K562 (cell line): ENCODE measurements around the gene PPM1N. TPM values are rescaled to one million over a fixed set of nuclear protein-coding genes. Genes with fewer than 3 reads are reported as not detected.

Experiments
- FOXK1 ChIP-seq: sonication (generic); formaldehyde crosslinking; IDR thresholded peaks from 2 replicates; pipeline ENCODE4 v1.8.0; 2022; ENCODE audit warnings: missing genetic modification reagents, mild to moderate bottlenecking, borderline replicate concordance
- GATAD2A ChIP-seq: fragments of 450-650 bp; IDR thresholded peaks from 2 replicates; pipeline ENCODE4 v1.6.1; 2017
- HLTF ChIP-seq: fragments of 450-650 bp; IDR thresholded peaks from 2 replicates; pipeline ENCODE4 v1.6.1; 2016
- HNRNPLL ChIP-seq: fragments of 200-400 bp; formaldehyde crosslinking; IDR thresholded peaks from 2 replicates; pipeline ENCODE4 v1.6.1; 2017; ENCODE audit warnings: low read length, low read depth, mild to moderate bottlenecking; ENCODE audit not compliant: poor library complexity, severe bottlenecking
- HOXB6 ChIP-seq: fragments of 250-450 bp; sonication (Bioruptor Pico); IDR thresholded peaks from 2 replicates; pipeline ENCODE4 v1.5.1; 2022; ENCODE audit warnings: mild to moderate bottlenecking, borderline replicate concordance
- KAT7 ChIP-seq: sonication (generic); formaldehyde crosslinking; IDR thresholded peaks from 2 replicates; pipeline ENCODE4 v1.8.0; 2022; ENCODE audit warnings: missing genetic modification reagents, mild to moderate bottlenecking, borderline replicate concordance
- MAX ChIP-seq: sonication (generic); formaldehyde crosslinking; IDR thresholded peaks from 2 replicates; pipeline ENCODE4 v1.9.0; 2022; ENCODE audit warnings: mild to moderate bottlenecking, missing genetic modification reagents
- NCOA6 ChIP-seq: fragments of 450-650 bp; IDR thresholded peaks from 2 replicates; pipeline ENCODE4 v1.6.1; 2017; ENCODE audit warnings: mild to moderate bottlenecking
- NONO ChIP-seq, 2 experiments: fragments of 200-400 bp in 1 of 2; fragments of 450-650 bp in 1 of 2; formaldehyde crosslinking in 1 of 2; IDR thresholded peaks; 2 replicates each; pipeline ENCODE4 v1.6.1; 2017; ENCODE audit warnings: low read depth in 2 of 2, mild to moderate bottlenecking in 2 of 2, moderate library complexity in 2 of 2, low read length in 1 of 2
- NR1H2 ChIP-seq: sonication (generic); formaldehyde crosslinking; IDR thresholded peaks from 2 replicates; pipeline ENCODE4 v1.4.0; 2020; ENCODE audit warnings: mild to moderate bottlenecking, missing genetic modification reagents
- SMARCB1 ChIP-seq: IDR thresholded peaks from 2 replicates; pipeline ENCODE4 v1.6.1; 2011; ENCODE audit warnings: improper control_type of control experiment, low read depth; ENCODE audit not compliant: insufficient read length
- TAF1 ChIP-seq: IDR thresholded peaks from 2 replicates; pipeline ENCODE4 v1.6.1; 2011; ENCODE audit warnings: mild to moderate bottlenecking, low read length, moderate library complexity; ENCODE audit not compliant: insufficient read depth, control insufficient read depth, severe bottlenecking; ENCODE audit errors: extremely low read depth
- U2AF2 ChIP-seq: fragments of 200-400 bp; formaldehyde crosslinking; optimal IDR thresholded peaks from 2 replicates; pipeline ENCODE3; 2017; ENCODE audit warnings: low read depth, mild to moderate bottlenecking, low read length
- VEZF1 ChIP-seq: fragments of 200-800 bp; sonication (Bioruptor generic); IDR thresholded peaks from 2 replicates; pipeline ENCODE4 v1.6.1; 2017; ENCODE audit warnings: missing genetic modification characterization, missing compliant biosample characterization
- ZNF134 ChIP-seq: fragments of 250-450 bp; sonication (Bioruptor Pico); conservative IDR thresholded peaks from 2 replicates; pipeline ENCODE4 v1.4.0; 2020
- ZNF407 ChIP-seq: fragments of 450-650 bp; IDR thresholded peaks from 2 replicates; pipeline ENCODE4 v1.6.1; 2016; ENCODE audit warnings: low read depth
- ZNF764 ChIP-seq: fragments of 250-450 bp; sonication (Bioruptor Pico); IDR thresholded peaks from 2 replicates; pipeline ENCODE4 v1.4.0; 2020; ENCODE audit warnings: low read depth, mild to moderate bottlenecking, moderate library complexity
- polyA plus RNA-seq, 8 experiments: library from polyadenylated mRNA; depleted of rRNA in 4 of 8; stranded (reverse) in 5 of 8; unstranded in 3 of 8; fragments of >200 nt; fragmentation: Nextera tagmentation in 2 of 8; fragmentation: Illumina TruSeq in 1 of 8; extraction: Ambion mirVana in 2 of 8; extraction: Trizol in 1 of 8; gene quantifications; 2 replicates each; pipeline versions ENCODE4 v1.2.1 to v1.2.3, GENCODE V29; 2011 to 2014; ENCODE audit warnings: inconsistent platforms in 1 of 8, missing spikeins in 1 of 8
- total RNA-seq, 7 experiments: library from RNA; depleted of rRNA in 6 of 7; stranded (reverse); fragments of >200 nt in 6 of 7; fragmentation: Illumina TruSeq in 2 of 7; extraction: Trizol in 2 of 7; gene quantifications; 2 replicates each; pipeline versions ENCODE4 v1.2.1 to v1.2.3, GENCODE V29; 2011 to 2021; ENCODE audit warnings: low replicate concordance in 1 of 7

Gene PPM1N
- total and polyA plus RNA-seq, 9 of the 15 experiments (the other 6 are each of a cell fraction or from before 2014, with no cell fraction given) = 4.5 to 15.6 (median 8.7) TPM

GRCh38 chr19:45469132-45469944 lies 28.9 kb upstream of the PPM1N start (continued):
- TF ChIP-seq ZNF407 (no peak), SMARCB1 (no peak), VEZF1 (CRISPR knock-in tag) (peak; percentile 96), NR1H2 (0 out of 2 replicates have a peak, but pooled peaks have one; percentile 75), MAX (CRISPR knock-in tag) (peak; percentile 87), KAT7 (peak; percentile 69; the same call in 1 of the 2 replicates), U2AF2 (no peak), GATAD2A (no peak), NCOA6 (peak; percentile 97), FOXK1 (CRISPR knock-in tag) (peak; percentile 70; the same call in 1 of the 2 replicates), HNRNPLL (peak; percentile 93), ZNF764 (no peak), NONO (IDR thresholded peaks at IDR 0.05; ENCODE audit: low read depth in 2 of 2, low read length in 1 of 2) (no peak), ZNF134 (no peak), HOXB6 (CRISPR knock-in tag) (no peak), TAF1 (peak; percentile 64), HLTF (peak; percentile 39; the same call in 1 of the 2 replicates)
